GM12874 (cell line): ENCODE measurements around the gene DNAAF2.

ENCODE experiments used
- CTCF ChIP-seq: IDR thresholded peaks from 2 replicates; pipeline ENCODE4 v1.5.1; 2011; ENCODE audit warnings: low read depth, mild to moderate bottlenecking, control low read depth, low read length, moderate library complexity; ENCODE audit not compliant: insufficient read depth

The DNAAF2 gene

GRCh38 chr14:49598485-49599300 lies 36.4 kb downstream of the DNAAF2 start, which contains the start of gene LRR1:
Gene LRR1, plus strand, starts transcription at chr14:49598940. Its CDS starts 81 bp downstream, at chr14:49599021.
- no peak for TF ChIP-seq CTCF

GRCh38 chr14:49598189-49598484 lies 36.9 kb downstream of the DNAAF2 start:
- no peak for TF ChIP-seq CTCF

- TF ChIP-seq CTCF: no peak
Measured at GRCh38 chr14:49594347-49595091, 40.5 kb downstream of the DNAAF2 start.

- TF ChIP-seq CTCF: no peak
Measured at GRCh38 chr14:49593016-49593415, 42.0 kb downstream of the DNAAF2 start.

GRCh38 chr14:49589387-49589786 lies 45.7 kb downstream of the DNAAF2 start:
- no peak for TF ChIP-seq CTCF

- peak; percentile 54; the same call in 1 of the 2 replicates for TF ChIP-seq CTCF
Measured at GRCh38 chr14:49586673-49587460, 48.2 kb downstream of the DNAAF2 start.
